ENCODE measurements around the gene ABHD15. TPM values are rescaled to one million over a fixed set of nuclear protein-coding genes. Genes with fewer than 3 reads are reported as not detected.
A peak's percentile ranks its signal among the peaks of the same experiment; 100 is the strongest.

ABHD15 gene
- total and polyA plus RNA-seq, 9 of the 15 experiments (the other 6 are each of a cell fraction or from before 2014, with no cell fraction given) = 0.85 to 4.2 (median 2.1) TPM

DNA sequence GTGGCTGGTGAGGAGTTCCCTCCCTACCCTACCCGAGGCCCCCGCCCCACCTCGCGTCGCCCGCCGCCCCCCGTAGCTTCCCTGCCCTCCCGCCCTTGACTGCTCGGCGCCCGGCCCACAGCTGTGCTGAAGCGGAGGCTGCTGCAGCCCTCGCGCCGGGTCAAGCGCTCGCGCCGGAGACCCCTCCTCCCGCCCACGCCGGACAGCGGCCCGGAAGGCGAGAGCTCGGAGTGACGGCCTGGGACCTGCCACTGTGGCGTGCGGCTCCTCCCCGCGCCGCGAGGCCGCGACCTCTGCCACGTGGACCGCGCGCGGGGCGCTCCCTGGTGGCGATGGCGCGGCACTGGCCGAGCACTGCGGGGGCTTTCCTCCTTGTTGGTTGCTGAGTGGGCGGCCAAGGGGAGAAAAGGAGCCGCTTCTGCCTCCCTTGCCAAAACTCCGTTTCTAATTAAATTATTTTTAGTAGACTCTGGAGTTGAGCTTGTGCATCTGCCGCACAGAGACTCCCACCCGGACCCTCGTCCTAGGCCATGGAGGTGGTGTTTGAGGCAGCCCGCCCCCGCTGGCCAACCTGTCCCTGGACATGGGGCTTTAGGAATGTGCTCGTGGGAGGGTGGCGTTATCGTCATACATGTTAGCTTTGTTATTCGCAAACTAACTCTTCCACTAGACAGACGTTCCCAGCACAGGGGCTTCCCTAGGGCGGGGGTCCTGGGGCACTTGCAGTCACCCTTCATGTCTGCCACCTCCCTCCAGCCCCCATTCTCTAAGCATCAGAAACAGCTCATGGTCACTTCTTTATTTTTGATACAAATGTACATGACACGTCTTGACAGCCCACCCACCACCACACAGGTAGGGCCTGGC lies 6.1 kb upstream of the ABHD15 start:
- no peak overlapping the region for H3K4me2 ChIP-seq (ENCODE audit: insufficient read depth, low read length)
- H3K9me1 ChIP-seq (ENCODE audit: control insufficient read depth, insufficient read depth, low read length) = peaks cover 3% of the 10 kb centered on the region
- no peak overlapping the region; the same call in 1 of the 2 replicates for H2AFZ ChIP-seq (ENCODE audit: low read depth, low read length)
- POLR2A ChIA-PET = interaction anchor here (0.5 to 1.0 kb wide), 3 partner anchors 9 to 510 kb away, joined by 3 to 4 read pairs (median 4); no protein-coding TSS in a partner anchor
- BruUV-seq (replicated peaks) = no TSS peak
- peaks cover 46% of the 10 kb centered on the region; the same call in 2 of the 3 replicates for H3K36me3 ChIP-seq (ENCODE audit: control insufficient read depth, insufficient read depth, low read length)
- H3K27ac ChIP-seq (ENCODE audit: extremely low read depth, low read depth, low read length) = no peak overlapping the region
- peak overlapping the region in 1 of 2 experiments; percentile 62; a peak in 2 of 4 replicates for H3K9ac ChIP-seq (ENCODE audit: insufficient read depth in 1 of 2, low read depth in 2 of 2, low read length in 2 of 2)
- in situ Hi-C loops (cut with MboI) (no loop called here), intact Hi-C loops (cut with micrococcal nuclease) (no loop called here)
- FAIRE-seq (no peak), ATAC-seq (peak; percentile 58), DNase-seq (ENCODE audit: extremely low read depth in 1 of 4, low spot score in 3 of 4) (peak; percentile 64 to 72 (median 70))
- 50% methylated on average over 37 of the region's 62 CpGs for WGBS (ENCODE audit: insufficient coverage, low coverage, missing lambda C conversion rate)
- no peaks in the 10 kb centered on the region for H3K27me3 ChIP-seq (ENCODE audit: control insufficient read depth in 2 of 2, insufficient read depth in 2 of 2, low read length in 2 of 2)
- no peaks in the 10 kb centered on the region for H3K79me2 ChIP-seq (ENCODE audit: control insufficient read depth, insufficient read depth, low read length)
- no peak overlapping the region for H3K4me3 ChIP-seq
- H3K4me1 ChIP-seq (replicated peaks in 1 of 2; ENCODE audit: control insufficient read depth in 2 of 2, insufficient read depth in 2 of 2, low read length in 2 of 2) = peaks cover 3 to 65% of the 10 kb centered on the region in 2 experiments; a peak in 4 of 5 replicates
- no peaks in the 10 kb centered on the region for H4K20me1 ChIP-seq (replicated peaks; ENCODE audit: control insufficient read depth, insufficient read depth, low read length)
- CTCF ChIA-PET (ENCODE audit: low intra/inter-chr PET ratio) = interaction anchor here (1.0 kb wide), 1 partner anchor 354 kb away, joined by 3 read pairs; no protein-coding TSS in a partner anchor
- no peaks in the 10 kb centered on the region for H3K9me3 ChIP-seq (replicated peaks; ENCODE audit: control insufficient read depth, insufficient read depth, low read depth, low read length)
- peak in 1 of 2 experiments; percentile 61; a peak in 2 of 4 replicates for TF ChIP-seq RAD21 (CRISPR knock-in tag; conservative IDR thresholded peaks at IDR 0.05 in 1 of 2, IDR thresholded peaks at IDR 0.05 in 1 of 2)
- TF ChIP-seq, protein P1, sequence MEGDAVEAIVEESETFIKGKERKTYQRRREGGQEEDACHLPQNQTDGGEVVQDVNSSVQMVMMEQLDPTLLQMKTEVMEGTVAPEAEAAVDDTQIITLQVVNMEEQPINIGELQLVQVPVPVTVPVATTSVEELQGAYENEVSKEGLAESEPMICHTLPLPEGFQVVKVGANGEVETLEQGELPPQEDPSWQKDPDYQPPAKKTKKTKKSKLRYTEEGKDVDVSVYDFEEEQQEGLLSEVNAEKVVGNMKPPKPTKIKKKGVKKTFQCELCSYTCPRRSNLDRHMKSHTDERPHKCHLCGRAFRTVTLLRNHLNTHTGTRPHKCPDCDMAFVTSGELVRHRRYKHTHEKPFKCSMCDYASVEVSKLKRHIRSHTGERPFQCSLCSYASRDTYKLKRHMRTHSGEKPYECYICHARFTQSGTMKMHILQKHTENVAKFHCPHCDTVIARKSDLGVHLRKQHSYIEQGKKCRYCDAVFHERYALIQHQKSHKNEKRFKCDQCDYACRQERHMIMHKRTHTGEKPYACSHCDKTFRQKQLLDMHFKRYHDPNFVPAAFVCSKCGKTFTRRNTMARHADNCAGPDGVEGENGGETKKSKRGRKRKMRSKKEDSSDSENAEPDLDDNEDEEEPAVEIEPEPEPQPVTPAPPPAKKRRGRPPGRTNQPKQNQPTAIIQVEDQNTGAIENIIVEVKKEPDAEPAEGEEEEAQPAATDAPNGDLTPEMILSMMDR (IDR thresholded peaks at IDR 0.05 in 2 of 3, conservative IDR thresholded peaks at IDR 0.05 in 1 of 3; ENCODE audit: insufficient read depth in 2 of 3, low read depth in 1 of 3, low read length in 3 of 3) = peak; percentile 58 to 73 (median 61)
- TF ChIP-seq CREM (IDR thresholded peaks at IDR 0.05; ENCODE audit: low read depth) = peak; percentile 16; the same call in 1 of the 2 replicates
- peak; percentile 63 for TF ChIP-seq RBFOX2 (IDR thresholded peaks at IDR 0.05; ENCODE audit: low read depth, low read length)
- peak; percentile 84 for TF ChIP-seq L3MBTL2 (IDR thresholded peaks at IDR 0.05)
- TF ChIP-seq, protein P2, sequence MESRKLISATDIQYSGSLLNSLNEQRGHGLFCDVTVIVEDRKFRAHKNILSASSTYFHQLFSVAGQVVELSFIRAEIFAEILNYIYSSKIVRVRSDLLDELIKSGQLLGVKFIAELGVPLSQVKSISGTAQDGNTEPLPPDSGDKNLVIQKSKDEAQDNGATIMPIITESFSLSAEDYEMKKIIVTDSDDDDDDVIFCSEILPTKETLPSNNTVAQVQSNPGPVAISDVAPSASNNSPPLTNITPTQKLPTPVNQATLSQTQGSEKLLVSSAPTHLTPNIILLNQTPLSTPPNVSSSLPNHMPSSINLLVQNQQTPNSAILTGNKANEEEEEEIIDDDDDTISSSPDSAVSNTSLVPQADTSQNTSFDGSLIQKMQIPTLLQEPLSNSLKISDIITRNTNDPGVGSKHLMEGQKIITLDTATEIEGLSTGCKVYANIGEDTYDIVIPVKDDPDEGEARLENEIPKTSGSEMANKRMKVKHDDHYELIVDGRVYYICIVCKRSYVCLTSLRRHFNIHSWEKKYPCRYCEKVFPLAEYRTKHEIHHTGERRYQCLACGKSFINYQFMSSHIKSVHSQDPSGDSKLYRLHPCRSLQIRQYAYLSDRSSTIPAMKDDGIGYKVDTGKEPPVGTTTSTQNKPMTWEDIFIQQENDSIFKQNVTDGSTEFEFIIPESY (CRISPR knock-in tag; IDR thresholded peaks at IDR 0.05) = peak; percentile 99
- peak; percentile 12; the same call in 1 of the 2 replicates for TF ChIP-seq HNRNPL (IDR thresholded peaks at IDR 0.05; ENCODE audit: low read depth, low read length)
